GM19023 (cell line): ENCODE measurements around the gene USP40.
"Not testable (repeated sequence)": the region's sequence is repeated elsewhere in the genome, so short reads cannot be mapped to it uniquely, and the experiment has no call there.

Experiments
- ATAC-seq: cut with Tn5 transposase; IDR thresholded peaks from one replicate; pipeline ENCODE4 v1.9.1; 2021; ENCODE audit warnings: mild to moderate bottlenecking, moderate library complexity; ENCODE audit not compliant: unreplicated experiment

The USP40 gene

GRCh38 chr2:233566141-233566956 lies at the start of gene USP40:
Gene USP40 (minus strand): TSS chr2:233566782. CDS start chr2:233565554, 1,228 bp downstream.
- peak; percentile 72 for ATAC-seq

GRCh38 chr2:233611284-233611683 lies 44.7 kb upstream of the USP40 start:
- no peak for ATAC-seq

GRCh38 chr2:233605680-233606079 lies 39.1 kb upstream of the USP40 start:
- ATAC-seq, result no peak

GRCh38 chr2:233604826-233605225 lies 38.2 kb upstream of the USP40 start:
- ATAC-seq, result no peak

GRCh38 chr2:233603520-233603919 lies 36.9 kb upstream of the USP40 start:
- no peak for ATAC-seq

- ATAC-seq, result no peak
Measured at GRCh38 chr2:233602076-233602475, 35.5 kb upstream of the USP40 start.

- ATAC-seq, result no peak
Measured at GRCh38 chr2:233600386-233600785, 33.8 kb upstream of the USP40 start.

- ATAC-seq, result no peak
Measured at GRCh38 chr2:233598952-233599351, 32.4 kb upstream of the USP40 start.

- ATAC-seq, result no peak
Measured at GRCh38 chr2:233597522-233597921, 30.9 kb upstream of the USP40 start.

GRCh38 chr2:233593201-233593600 lies 26.6 kb upstream of the USP40 start:
- ATAC-seq, result peak; percentile 84

- ATAC-seq, result not testable (repeated sequence)
Measured at GRCh38 chr2:233592706-233593105, 26.1 kb upstream of the USP40 start.

GRCh38 chr2:233588400-233588799 lies 21.8 kb upstream of the USP40 start:
- ATAC-seq, result no peak

- no peak for ATAC-seq
Measured at GRCh38 chr2:233584210-233584609, 17.6 kb upstream of the USP40 start.

- not testable (repeated sequence) for ATAC-seq
Measured at GRCh38 chr2:233583217-233583965, 16.8 kb upstream of the USP40 start.

- not testable (repeated sequence) for ATAC-seq
Measured at GRCh38 chr2:233577341-233577740, 10.8 kb upstream of the USP40 start.

GRCh38 chr2:233572468-233572867 lies 5.9 kb upstream of the USP40 start:
- no peak for ATAC-seq

GRCh38 chr2:233571462-233571861 lies 4.9 kb upstream of the USP40 start:
- no peak for ATAC-seq

- no peak for ATAC-seq
Measured at GRCh38 chr2:233571001-233571400, 4.4 kb upstream of the USP40 start.

- ATAC-seq, result peak; percentile 18
Measured at GRCh38 chr2:233565685-233566140, 869 bp downstream of the USP40 start.

- ATAC-seq, result no peak
Measured at GRCh38 chr2:233563663-233564430, 2.7 kb downstream of the USP40 start.
